22Rv1 (cell line): ENCODE measurements around the gene SH3PXD2A.

Experiments used
- CTCF ChIP-seq: fragments of 450-650 bp; IDR thresholded peaks from 2 replicates; pipeline ENCODE4 v1.5.1; 2017; ENCODE audit warnings: mild to moderate bottlenecking
- ZFX ChIP-seq: fragments of 450-650 bp; IDR thresholded peaks from 2 replicates; pipeline ENCODE4 v1.6.1; 2017; ENCODE audit warnings: antibody characterized with exemption, borderline replicate concordance

GRCh38 chr10:103643381-103643780 lies 212.0 kb downstream of the SH3PXD2A start:
- no peak for TF ChIP-seq CTCF
- TF ChIP-seq ZFX = no peak
